ENCODE data around the gene MFAP4.

Gene MFAP4

DNA sequence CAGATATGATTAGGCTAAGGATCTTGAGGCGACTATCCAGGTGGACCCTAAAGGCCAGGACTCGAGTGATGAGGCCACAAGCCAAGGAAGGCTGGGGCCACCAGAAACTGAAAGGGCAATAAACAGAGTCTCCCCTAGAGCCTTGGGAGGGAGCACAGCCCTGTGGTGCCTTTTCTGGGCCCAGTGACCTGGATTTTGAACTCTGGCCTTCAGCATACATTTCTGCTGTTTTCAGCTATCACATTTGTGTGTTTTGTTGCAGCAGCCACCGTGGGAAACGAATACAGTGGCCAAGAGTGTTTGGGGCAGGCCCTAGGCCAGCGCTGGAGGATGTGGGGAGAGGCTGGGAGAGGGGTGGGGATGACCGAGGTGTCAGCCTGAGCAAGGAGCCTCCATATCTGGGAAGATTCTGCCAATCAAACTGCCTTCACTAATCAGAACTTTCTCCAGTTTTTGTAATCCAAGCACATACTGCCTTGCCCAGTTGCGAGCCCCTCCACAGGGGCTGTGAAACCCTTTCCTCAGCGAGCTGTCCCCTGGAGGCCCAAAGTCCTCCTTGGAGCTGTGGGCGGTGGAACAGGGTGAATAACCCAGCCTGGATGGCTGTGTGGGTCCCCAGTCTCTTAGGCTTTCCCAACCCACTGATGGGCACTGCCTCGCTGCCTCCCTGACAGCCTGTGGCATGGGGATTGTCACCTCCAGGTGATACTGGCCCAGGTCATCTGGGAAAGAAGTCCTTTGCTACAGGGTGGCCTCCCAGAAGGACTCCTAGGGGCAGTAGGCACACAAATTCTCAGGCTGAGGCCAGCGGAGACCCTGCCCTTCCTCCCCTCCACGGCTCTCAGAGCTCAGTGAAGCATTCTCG, 41.3 kb downstream of the MFAP4 start:
- H3K79me2 ChIP-seq (ENCODE audit: low read length) = no peaks in the 10 kb centered on the region
- H3K9me3 ChIP-seq (ENCODE audit: insufficient read depth, low read length) = no peaks in the 10 kb centered on the region
- H2AFZ ChIP-seq (ENCODE audit: low read depth, low read length) = no peak overlapping the region
- no peaks in the 10 kb centered on the region for H3K4me1 ChIP-seq (ENCODE audit: low read length)
- no peaks in the 10 kb centered on the region for H3K36me3 ChIP-seq (replicated peaks; ENCODE audit: low read depth, low read length)
- TF ChIP-seq, protein P1, sequence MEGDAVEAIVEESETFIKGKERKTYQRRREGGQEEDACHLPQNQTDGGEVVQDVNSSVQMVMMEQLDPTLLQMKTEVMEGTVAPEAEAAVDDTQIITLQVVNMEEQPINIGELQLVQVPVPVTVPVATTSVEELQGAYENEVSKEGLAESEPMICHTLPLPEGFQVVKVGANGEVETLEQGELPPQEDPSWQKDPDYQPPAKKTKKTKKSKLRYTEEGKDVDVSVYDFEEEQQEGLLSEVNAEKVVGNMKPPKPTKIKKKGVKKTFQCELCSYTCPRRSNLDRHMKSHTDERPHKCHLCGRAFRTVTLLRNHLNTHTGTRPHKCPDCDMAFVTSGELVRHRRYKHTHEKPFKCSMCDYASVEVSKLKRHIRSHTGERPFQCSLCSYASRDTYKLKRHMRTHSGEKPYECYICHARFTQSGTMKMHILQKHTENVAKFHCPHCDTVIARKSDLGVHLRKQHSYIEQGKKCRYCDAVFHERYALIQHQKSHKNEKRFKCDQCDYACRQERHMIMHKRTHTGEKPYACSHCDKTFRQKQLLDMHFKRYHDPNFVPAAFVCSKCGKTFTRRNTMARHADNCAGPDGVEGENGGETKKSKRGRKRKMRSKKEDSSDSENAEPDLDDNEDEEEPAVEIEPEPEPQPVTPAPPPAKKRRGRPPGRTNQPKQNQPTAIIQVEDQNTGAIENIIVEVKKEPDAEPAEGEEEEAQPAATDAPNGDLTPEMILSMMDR (IDR thresholded peaks at IDR 0.05; ENCODE audit: low read depth, low read length) = no peak
- no peak for TF ChIP-seq EZH2phosphoT487 (IDR thresholded peaks at IDR 0.05; ENCODE audit: low read depth)
- H4K20me1 ChIP-seq (ENCODE audit: insufficient read depth, low read length) = no peaks in the 10 kb centered on the region
- no peak overlapping the region for H3K4me2 ChIP-seq (ENCODE audit: low read length)
- H3K27ac ChIP-seq (ENCODE audit: low read length) = no peak overlapping the region
- no peaks in the 10 kb centered on the region for H3K27me3 ChIP-seq (ENCODE audit: low read depth, low read length)
- H3K4me3 ChIP-seq (ENCODE audit: low read length) = no peak overlapping the region
- H3K9ac ChIP-seq (ENCODE audit: low read length) = no peak overlapping the region

DNA sequence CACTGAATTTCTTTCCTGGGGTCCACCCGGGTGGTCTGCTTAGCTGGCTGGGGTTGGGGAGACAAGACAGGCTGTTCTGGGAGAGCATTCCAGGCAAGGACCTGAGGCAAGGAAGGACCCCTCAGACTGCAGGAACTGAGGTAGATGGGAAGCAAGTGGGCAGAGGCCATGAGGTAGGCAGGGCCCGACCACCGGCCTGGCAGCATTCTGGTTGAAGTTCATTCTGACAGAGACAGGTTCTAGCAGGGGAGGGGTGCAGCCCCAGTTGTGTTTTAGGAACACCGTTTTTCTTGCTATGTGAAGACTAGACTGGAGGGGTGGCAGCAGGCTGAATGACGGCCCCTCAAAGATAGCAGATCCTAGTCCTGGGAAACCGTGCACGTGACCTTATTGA, 41.9 kb downstream of the MFAP4 start:
- no peaks in the 10 kb centered on the region for H3K27me3 ChIP-seq (ENCODE audit: low read depth, low read length)
- TF ChIP-seq, protein P1 (IDR thresholded peaks at IDR 0.05; ENCODE audit: low read depth, low read length) = no peak
- TF ChIP-seq EZH2phosphoT487 (IDR thresholded peaks at IDR 0.05; ENCODE audit: low read depth) = no peak
- no peaks in the 10 kb centered on the region for H3K36me3 ChIP-seq (replicated peaks; ENCODE audit: low read depth, low read length)
- H3K79me2 ChIP-seq (ENCODE audit: low read length) = no peaks in the 10 kb centered on the region
- H3K9ac ChIP-seq (ENCODE audit: low read length) = no peak overlapping the region
- H4K20me1 ChIP-seq (ENCODE audit: insufficient read depth, low read length) = no peaks in the 10 kb centered on the region
- H3K4me2 ChIP-seq (ENCODE audit: low read length) = no peak overlapping the region
- H3K4me3 ChIP-seq (ENCODE audit: low read length) = no peak overlapping the region
- no peaks in the 10 kb centered on the region for H3K9me3 ChIP-seq (ENCODE audit: insufficient read depth, low read length)
- no peak overlapping the region for H3K27ac ChIP-seq (ENCODE audit: low read length)
- no peak overlapping the region for H2AFZ ChIP-seq (ENCODE audit: low read depth, low read length)
- H3K4me1 ChIP-seq (ENCODE audit: low read length) = no peaks in the 10 kb centered on the region

DNA sequence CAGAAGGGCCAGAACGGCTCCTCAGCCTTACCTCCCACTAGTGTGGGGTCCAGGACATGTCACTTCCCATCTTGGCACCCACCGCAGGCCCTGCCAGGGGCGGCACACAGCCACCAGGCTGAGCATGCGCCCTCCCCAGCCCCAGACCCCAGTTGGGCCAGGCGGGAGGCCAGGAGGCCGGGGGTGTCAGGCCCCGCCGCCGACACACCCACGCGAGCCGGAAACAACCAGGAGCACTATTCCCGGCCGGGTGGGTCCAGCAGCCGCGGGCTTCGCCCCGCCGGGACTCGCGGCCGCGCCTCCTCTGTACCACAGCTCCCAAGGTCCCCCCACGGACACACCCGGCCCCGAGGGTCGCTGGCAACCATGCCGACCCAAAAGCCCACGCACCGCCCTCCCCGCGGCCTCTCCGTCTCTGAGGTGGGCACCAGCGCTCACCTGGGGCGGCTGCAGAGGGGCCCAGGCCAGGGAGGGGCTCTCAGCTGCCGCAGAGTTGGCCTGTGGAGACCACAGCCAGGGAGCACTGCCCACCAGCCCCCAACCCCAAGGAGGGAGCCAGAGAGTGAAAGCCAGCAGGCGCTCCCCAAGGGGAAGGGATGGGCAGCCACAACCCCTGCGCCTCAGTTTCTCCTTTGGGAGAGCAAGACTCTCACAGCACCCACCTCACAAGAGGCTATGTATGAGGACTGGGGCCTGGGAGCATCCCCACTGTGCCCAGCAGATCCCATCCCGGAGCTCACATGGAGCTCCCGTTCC, 42.5 kb downstream of the MFAP4 start:
- Histone ChIP-seq H3K4me2 (ENCODE audit: low read length) (no peak overlapping the region), H3K27me3 (ENCODE audit: low read depth, low read length) (no peaks in the 10 kb centered on the region), H3K9ac (ENCODE audit: low read length) (no peak overlapping the region), H3K4me3 (ENCODE audit: low read length) (no peak overlapping the region), H3K9me3 (ENCODE audit: insufficient read depth, low read length) (no peaks in the 10 kb centered on the region), H4K20me1 (ENCODE audit: insufficient read depth, low read length) (no peaks in the 10 kb centered on the region), H2AFZ (ENCODE audit: low read depth, low read length) (no peak overlapping the region), H3K79me2 (ENCODE audit: low read length) (no peaks in the 10 kb centered on the region), H3K4me1 (ENCODE audit: low read length) (no peaks in the 10 kb centered on the region), H3K27ac (ENCODE audit: low read length) (no peak overlapping the region), H3K36me3 (replicated peaks; ENCODE audit: low read depth, low read length) (no peaks in the 10 kb centered on the region)
- TF ChIP-seq EZH2phosphoT487 (IDR thresholded peaks at IDR 0.05; ENCODE audit: low read depth) = no peak
- TF ChIP-seq, protein P1 (IDR thresholded peaks at IDR 0.05; ENCODE audit: low read depth, low read length) = no peak

DNA sequence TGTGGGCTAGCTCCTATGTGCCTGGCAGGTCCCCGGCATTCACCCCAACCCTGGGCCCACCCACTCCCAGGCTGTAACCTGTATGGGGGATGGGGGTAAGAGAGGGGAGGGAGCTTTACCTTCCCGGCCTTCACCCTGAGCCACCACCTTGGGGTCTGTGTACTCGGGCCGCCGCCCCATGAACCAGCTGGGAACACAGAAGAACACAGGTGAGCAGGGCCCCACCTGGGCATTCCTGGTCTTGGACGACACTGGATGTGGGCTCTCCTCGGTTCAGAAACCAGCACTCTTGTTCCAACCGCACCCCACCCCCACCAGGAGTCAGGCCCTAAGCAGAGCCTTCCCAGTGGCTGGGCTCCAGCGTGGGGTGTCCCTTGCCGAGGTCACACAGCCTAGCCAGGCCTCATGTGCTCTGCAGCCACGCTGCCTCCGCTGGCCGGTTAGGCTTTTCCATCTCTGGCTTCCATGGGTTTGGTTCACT, 43.3 kb downstream of the MFAP4 start:
- no peaks in the 10 kb centered on the region for H3K79me2 ChIP-seq (ENCODE audit: low read length)

More for the DNA sequence above, 43.3 kb downstream of the MFAP4 start:
- H3K4me1 ChIP-seq (ENCODE audit: low read length) = no peaks in the 10 kb centered on the region
- no peaks in the 10 kb centered on the region for H3K27me3 ChIP-seq (ENCODE audit: low read depth, low read length)
- H3K4me2 ChIP-seq (ENCODE audit: low read length) = no peak overlapping the region
- no peak overlapping the region for H3K9ac ChIP-seq (ENCODE audit: low read length)
- H4K20me1 ChIP-seq (ENCODE audit: insufficient read depth, low read length) = no peaks in the 10 kb centered on the region
- no peak overlapping the region for H3K4me3 ChIP-seq (ENCODE audit: low read length)
- no peak overlapping the region for H2AFZ ChIP-seq (ENCODE audit: low read depth, low read length)
- no peak overlapping the region for H3K27ac ChIP-seq (ENCODE audit: low read length)
- H3K36me3 ChIP-seq (replicated peaks; ENCODE audit: low read depth, low read length) = no peaks in the 10 kb centered on the region
- TF ChIP-seq, protein P1 (IDR thresholded peaks at IDR 0.05; ENCODE audit: low read depth, low read length) = no peak
- no peak for TF ChIP-seq EZH2phosphoT487 (IDR thresholded peaks at IDR 0.05; ENCODE audit: low read depth)
- no peaks in the 10 kb centered on the region for H3K9me3 ChIP-seq (ENCODE audit: insufficient read depth, low read length)
